Mammary epithelial cell (primary cell): Measurements from ENCODE around the gene TPST1.

ENCODE experiments used
- CTCF ChIP-seq, 2 donors: IDR thresholded peaks in 1 of 2; conservative IDR thresholded peaks in 1 of 2; 2 replicates each; pipeline ENCODE4 v1.5.1; 2011 to 2012; ENCODE audit warnings: inconsistent platforms in 2 of 2, low read length in 2 of 2, mild to moderate bottlenecking in 2 of 2, control low read depth in 1 of 2, low read depth in 1 of 2; ENCODE audit not compliant: insufficient read depth in 1 of 2; ENCODE audit errors: extremely low read depth in 1 of 2
- EZH2 ChIP-seq: IDR thresholded peaks from 2 replicates; pipeline ENCODE4 v1.6.1; 2012; ENCODE audit warnings: low read length, inconsistent platforms, borderline replicate concordance

GRCh38 chr7:66202441-66202840, 2.7 kb upstream of the TPST1 start:
- no peak for TF ChIP-seq EZH2
- TF ChIP-seq CTCF (conservative IDR thresholded peaks at IDR 0.05 in 1 of 2, IDR thresholded peaks at IDR 0.05 in 1 of 2; ENCODE audit: extremely low read depth in 1 of 2, insufficient read depth in 1 of 2, low read depth in 1 of 2, low read length in 2 of 2), result no peak
